ENCODE measurements around the gene RRN3.
"Not testable (repeated sequence)": the region's sequence is repeated elsewhere in the genome, so short reads cannot be mapped to it uniquely, and the experiment has no call there.

DNA sequence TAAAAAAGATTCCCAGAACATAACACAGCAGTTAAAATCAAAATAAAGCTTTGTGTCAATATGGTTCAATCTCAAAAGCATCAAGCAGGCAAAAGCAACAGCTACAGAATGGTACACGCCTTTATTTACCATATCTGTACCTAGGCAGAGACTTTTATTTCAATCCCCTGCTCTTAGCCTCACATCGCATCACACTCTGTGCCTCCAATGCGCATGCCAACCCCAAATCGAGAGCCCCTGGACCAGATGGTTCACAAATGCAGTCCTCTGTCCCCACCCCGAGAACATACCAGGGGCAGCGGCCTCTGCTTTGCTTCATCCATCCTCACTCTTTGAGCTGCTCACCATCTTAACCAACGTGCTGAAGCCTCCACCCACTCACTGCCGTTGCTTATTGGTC, 27.4 kb downstream of the RRN3 start:
- TF ChIP-seq, protein P1, sequence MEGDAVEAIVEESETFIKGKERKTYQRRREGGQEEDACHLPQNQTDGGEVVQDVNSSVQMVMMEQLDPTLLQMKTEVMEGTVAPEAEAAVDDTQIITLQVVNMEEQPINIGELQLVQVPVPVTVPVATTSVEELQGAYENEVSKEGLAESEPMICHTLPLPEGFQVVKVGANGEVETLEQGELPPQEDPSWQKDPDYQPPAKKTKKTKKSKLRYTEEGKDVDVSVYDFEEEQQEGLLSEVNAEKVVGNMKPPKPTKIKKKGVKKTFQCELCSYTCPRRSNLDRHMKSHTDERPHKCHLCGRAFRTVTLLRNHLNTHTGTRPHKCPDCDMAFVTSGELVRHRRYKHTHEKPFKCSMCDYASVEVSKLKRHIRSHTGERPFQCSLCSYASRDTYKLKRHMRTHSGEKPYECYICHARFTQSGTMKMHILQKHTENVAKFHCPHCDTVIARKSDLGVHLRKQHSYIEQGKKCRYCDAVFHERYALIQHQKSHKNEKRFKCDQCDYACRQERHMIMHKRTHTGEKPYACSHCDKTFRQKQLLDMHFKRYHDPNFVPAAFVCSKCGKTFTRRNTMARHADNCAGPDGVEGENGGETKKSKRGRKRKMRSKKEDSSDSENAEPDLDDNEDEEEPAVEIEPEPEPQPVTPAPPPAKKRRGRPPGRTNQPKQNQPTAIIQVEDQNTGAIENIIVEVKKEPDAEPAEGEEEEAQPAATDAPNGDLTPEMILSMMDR (IDR thresholded peaks at IDR 0.05): not testable (repeated sequence)
- not testable (repeated sequence) for TF ChIP-seq POLR2A, POLR2AphosphoS5 (IDR thresholded peaks at IDR 0.05)
